Measurements from ENCODE around the gene GABRB3. TPM values are rescaled to one million over a fixed set of nuclear protein-coding genes. Genes with fewer than 3 reads are reported as not detected.

Gene GABRB3
- polyA plus RNA-seq, 3 donors = 5.1 to 7.0 (median 5.4) TPM

DNA sequence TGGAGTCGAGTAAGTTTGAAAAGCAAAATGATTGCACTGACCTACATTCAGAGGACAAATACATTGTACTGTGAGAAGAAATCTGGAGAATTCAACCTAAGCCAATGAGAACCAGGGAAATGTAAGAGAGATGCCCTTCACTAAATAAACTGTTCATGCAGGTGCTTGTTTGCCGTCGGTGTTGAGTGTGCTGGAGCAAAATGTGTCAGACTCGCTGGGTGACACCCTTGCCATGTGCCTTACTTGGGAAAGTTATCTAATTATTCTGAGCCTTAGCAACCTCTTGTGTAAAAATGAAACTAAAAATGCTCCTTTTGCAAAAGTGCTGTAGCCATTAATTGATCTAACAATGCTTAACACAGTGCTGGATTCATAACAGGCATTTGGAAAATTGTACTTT, 140.4 kb downstream of the GABRB3 start:
- DNase-seq = no peak

GRCh38 chr15:26631894-26632293, 141.0 kb downstream of the GABRB3 start:
- DNase-seq = no peak

- DNase-seq = no peak
Measured at GRCh38 chr15:26630857-26631256, 142.0 kb downstream of the GABRB3 start.

DNA sequence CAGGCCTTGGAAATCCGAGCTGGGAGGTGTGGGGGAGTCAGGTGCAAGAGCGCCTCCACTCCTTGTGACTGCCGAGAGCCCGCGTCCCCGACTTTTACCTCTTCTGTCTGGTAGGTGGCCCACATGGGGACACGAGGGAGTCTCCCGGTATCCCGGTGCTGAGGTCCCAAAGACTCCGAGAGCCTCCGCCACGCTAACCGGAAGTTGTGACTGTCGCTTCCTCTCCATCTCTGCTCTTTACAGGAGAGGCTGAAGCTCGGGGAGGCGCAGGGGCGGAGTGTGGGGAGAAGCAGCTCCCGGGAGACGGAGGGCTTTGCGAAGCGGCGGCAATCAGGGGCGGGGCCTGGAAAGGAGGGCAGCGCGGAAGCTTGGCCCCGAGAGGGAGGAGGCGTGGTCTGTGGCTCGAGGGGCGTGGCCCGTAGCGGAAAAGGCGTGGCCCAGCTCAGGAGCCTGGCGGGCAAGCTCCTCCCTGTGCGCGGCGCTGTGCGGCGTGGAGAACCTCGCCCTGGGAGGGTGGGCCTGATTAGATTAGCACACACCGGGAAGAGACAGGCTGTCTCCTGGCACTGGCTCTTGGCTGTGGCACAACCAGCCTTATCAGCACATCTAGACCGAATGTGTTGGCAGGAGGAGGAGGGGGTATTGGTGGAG, 143.9 kb downstream of the GABRB3 start:
- peak; percentile 12 for DNase-seq

DNA sequence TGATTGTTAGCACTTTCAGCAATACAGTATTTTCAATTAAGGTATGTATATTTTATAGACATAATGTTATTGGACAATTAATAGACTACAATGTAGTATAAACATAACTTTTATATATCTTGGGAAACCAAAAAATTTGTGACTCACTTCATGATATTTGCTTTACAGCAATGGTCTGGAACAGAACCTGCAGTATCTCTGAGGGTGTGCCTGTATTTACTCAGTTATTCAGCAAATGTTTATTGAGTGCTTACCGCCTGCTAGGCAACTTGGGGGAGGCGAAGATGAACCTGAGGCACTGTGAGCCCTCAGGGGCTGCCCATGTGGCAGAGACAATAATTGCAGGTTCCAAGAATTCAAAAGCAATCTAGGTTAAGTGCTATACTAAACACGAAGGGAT, 144.8 kb downstream of the GABRB3 start:
- DNase-seq = no peak

- DNase-seq = no peak
Measured at GRCh38 chr15:26624128-26624527, 148.7 kb downstream of the GABRB3 start.

- DNase-seq = no peak
Measured at GRCh38 chr15:26623071-26623470, 149.8 kb downstream of the GABRB3 start.

GRCh38 chr15:26621816-26622215, 151.1 kb downstream of the GABRB3 start:
- DNase-seq = peak; percentile 28

DNA sequence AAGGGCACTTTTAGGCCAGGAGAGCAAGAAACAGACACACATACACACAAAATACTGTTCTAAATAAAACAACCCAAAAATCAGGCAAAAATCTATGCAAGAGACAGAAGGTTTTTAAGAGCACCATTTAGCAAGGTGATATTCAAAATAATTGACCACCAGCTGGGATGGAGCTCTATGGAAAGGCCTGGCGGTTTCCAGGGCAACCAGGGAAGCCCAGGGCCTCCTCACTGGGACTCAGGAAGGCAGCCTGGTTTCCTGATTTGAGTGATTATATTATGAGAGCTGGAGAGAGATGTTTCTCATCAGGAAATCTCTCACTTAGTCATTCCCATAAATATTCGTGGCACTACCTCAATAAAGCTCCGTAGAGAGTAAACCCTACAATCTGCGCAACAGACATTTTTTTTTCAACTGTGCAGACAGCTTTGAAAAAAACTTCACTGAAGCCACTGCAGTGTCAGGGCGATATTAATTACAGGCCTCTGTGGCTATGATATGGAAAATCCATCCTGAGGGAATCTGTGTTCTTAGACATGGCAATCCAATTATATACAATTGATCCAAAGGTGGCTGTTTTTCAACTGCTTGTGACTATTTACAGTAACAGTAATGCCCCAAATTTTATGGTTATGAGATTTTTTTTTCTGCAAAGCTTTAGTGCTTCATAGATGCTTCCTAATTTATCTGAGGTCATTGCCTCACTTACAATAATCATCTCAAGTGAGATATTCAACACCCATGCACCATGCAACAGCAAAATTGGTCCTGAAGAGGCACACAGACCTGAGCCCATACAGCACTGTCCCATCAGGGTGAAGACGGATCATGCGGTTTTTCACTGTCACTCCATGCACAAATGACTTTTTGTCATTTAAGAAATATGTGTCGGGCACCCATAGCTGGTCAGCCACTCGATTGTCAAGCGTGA, 152.1 kb downstream of the GABRB3 start:
- no peak for DNase-seq

GRCh38 chr15:26615927-26616302, 157.0 kb downstream of the GABRB3 start:
- DNase-seq = no peak

DNA sequence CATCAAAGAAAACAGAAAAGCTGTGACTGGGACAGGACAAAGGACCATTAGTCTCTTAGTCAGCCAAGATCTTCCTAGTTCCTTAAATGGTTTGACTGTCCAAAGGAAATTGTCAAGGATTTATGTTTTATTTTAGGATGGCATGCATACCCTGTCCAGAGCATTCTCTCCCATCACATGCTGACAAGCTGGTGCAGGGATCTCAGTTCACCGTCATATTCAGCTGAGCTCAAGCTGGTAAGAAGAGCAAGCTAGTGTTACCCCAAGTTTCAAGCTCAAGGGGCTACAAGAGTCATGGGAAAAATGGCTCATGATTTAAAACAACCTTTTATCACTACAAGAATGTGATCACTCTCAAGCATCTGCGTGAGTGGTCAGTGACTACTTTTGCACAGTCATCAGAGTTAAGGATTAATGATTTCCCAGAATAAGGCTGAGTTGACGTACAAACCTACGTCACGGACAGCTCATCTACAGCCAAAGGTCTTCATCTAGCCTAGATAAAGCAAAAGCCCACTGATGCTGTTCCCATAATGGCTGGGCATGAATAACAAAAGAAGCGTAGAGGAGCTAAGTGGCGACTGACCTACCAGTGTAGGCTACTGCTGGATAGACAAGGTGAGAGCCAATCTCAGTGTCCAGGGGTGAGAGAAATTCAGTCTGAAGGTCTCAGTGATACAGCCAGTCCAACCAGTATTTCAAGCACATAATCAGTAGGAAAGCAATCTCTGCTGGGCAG, 157.5 kb downstream of the GABRB3 start:
- DNase-seq = no peak

DNA sequence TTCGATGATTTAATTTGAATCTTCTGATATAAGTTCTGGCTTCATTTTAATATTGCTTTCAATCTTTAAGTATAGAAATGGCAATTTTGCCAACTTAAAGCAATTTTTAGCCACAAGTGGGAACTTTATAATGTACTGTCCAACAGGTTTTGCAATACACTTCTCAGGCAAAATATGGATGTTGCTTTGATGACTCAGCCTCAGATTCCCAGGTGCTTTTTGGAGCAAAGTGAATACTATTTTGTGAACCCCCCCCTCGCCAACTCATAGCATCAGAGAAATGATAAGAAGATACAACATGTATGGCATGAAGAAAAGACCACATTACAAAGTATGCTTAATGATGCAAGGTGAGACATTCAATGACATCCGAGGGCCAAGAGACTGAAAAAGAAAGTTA, 158.1 kb downstream of the GABRB3 start:
- DNase-seq = no peak

GRCh38 chr15:26598704-26599103, 174.2 kb downstream of the GABRB3 start:
- no peak for DNase-seq

GRCh38 chr15:26595611-26596010, 177.3 kb downstream of the GABRB3 start:
- peak; percentile 27 for DNase-seq

DNA sequence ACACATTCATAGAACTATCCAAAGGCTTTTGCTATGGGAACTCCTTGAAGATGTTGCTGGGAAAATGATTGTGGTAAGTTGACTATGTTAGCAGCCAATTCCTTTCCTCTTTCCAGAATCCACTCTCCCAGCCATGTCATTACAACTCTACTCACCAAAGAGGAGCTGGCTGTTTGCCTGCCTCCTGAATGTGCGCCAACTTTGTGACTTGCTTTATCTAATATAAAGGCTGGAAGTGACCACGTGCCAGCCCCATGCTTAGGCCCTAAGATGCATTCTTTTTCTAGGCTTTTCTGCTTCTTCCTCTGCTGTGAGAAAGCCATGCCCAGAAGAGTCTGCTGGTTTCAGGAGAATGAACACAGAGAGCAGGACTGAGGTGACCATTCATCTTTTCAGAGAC, 182.2 kb downstream of the GABRB3 start:
- no peak for DNase-seq

- no peak for DNase-seq
Measured at GRCh38 chr15:26582840-26583239, 190.0 kb downstream of the GABRB3 start.

DNA sequence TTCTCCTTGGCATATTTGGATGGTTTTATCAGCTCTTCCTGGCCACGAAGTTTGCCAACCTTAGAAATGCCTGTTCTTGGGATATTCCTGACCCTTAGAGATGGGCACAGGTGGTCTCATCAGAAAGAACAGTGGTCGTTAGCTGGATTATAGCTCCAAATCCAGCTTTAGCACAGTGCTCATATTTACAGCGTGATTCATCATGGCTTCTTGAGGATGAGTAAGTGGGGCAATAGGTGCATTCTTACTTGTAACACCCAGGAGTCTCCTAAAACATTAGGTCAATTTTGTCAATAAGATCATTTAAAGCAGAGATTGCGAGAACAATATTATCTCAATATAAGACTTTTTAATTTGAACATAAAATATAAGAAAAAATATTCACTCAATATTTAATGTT, 191.9 kb downstream of the GABRB3 start:
- no peak for DNase-seq

GRCh38 chr15:26572602-26573350, 200.1 kb downstream of the GABRB3 start:
- DNase-seq = no peak

DNA sequence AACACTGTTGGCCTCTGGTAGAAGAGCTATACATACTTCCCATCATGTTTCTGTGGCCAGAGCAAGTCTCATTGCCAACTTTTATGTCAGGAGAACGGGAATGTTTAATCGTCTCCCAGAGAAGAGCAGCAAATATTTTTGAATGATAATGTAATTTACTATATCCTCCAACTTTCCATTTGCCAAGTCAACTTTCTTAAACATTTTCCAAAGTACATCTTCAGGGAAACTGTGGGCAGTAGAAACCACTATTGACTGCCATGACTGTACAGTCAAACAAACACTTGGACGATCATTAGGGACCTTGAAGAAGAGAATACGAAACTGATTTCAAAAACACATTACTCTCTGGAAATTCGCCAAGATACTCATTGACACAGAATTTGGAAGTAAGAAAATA, 201.5 kb downstream of the GABRB3 start:
- DNase-seq = no peak

DNA sequence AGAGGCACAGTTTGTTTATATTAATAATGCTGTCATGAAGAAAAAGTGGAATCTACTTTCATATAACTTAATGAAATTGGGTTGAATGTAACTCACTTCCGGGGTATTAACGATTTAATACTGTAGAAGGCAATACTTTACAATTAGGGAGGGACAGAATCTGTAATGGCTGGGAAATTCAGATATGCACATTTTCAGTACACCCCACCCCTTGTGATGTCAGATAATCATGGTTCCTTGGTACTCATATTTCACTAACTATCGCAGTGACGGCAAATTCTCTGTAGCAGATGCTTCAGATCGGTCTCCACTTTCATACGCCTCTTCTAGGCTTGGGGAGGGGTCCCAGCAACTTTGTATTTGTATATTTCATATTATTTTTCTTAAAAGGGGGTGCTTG, 207.3 kb downstream of the GABRB3 start:
- no peak for DNase-seq

GRCh38 chr15:26564361-26564760, 208.5 kb downstream of the GABRB3 start:
- DNase-seq = no peak

DNA sequence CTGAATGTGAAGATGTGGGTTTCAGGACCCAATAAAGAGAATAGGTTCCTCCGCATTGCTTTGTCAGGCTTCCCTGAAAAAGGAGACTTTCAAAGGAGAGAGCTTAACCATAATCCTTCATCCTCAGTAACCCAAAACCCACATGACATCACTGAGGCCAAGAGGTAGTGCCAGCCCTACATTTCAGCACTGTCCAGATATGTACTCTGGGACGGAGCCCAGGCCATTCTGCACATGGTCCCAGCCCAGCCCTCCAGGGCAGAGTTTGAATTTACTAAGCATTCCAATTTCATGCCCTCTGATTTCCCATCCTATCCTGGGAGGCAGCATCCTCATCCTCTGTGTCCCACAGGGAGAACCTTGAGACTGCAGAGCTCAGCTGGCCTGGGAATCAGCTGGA, 210.5 kb downstream of the GABRB3 start:
- no peak for DNase-seq

Measured in renal pelvis (tissue), 4 donors.